ENCODE measurements around the gene PDE1C.

The PDE1C gene

DNA sequence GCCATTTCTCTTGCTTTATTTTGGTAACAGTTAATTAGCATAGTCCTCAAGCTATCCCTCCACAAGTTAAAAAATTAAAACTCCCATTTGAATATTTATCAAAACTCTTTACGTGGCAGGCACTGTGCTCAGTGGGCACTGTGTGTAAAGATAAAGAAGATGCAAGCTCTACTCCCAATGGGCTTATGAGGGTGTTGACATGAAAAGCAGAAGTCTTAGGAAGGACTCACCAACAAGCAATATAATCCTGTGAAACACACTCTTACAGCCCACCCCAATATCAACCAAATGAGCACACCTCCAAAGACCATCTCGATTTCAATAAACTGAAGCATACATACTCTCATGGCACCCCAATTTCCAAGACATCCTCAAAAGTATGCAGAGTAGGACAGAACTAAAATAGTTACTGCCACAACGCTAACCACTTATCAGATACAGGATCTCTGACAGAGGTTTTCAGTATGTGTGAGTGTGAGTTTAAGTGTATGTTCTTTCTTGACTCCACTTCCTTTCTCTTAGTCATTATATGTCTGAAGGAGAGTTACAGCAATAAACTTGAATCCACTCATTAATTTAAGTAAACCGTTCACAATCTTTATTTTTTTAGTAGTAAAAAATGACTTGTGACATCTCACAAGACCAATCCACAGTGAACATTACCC, 120.0 kb downstream of the PDE1C start:
- H3K4me3 ChIP-seq (ENCODE audit: low read depth, low read length) = no peak overlapping the region
- TF ChIP-seq, protein P1, sequence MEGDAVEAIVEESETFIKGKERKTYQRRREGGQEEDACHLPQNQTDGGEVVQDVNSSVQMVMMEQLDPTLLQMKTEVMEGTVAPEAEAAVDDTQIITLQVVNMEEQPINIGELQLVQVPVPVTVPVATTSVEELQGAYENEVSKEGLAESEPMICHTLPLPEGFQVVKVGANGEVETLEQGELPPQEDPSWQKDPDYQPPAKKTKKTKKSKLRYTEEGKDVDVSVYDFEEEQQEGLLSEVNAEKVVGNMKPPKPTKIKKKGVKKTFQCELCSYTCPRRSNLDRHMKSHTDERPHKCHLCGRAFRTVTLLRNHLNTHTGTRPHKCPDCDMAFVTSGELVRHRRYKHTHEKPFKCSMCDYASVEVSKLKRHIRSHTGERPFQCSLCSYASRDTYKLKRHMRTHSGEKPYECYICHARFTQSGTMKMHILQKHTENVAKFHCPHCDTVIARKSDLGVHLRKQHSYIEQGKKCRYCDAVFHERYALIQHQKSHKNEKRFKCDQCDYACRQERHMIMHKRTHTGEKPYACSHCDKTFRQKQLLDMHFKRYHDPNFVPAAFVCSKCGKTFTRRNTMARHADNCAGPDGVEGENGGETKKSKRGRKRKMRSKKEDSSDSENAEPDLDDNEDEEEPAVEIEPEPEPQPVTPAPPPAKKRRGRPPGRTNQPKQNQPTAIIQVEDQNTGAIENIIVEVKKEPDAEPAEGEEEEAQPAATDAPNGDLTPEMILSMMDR (IDR thresholded peaks at IDR 0.05; ENCODE audit: low read depth, low read length) = no peak

DNA sequence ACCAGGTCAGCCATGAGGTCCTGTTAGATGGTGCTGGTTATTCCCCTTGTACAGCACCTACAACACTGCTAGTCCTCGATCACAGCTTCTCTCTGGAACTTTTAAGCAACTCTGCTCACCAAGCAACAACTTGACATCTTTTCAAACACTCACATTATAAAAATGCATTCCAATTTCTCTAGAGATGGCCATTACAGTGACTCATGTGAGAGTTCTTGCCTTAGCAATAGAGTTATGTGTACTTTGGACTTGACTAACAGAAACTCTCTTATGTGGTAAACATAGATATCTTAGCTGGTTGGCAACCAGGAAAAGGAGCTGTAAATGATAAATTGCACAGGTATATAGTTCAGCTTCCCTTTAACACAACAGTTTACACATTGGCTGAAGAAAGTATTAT, 122.2 kb downstream of the PDE1C start:
- TF ChIP-seq, protein P1 (IDR thresholded peaks at IDR 0.05; ENCODE audit: low read depth, low read length) = no peak
- H3K4me3 ChIP-seq (ENCODE audit: low read depth, low read length) = no peak overlapping the region

DNA sequence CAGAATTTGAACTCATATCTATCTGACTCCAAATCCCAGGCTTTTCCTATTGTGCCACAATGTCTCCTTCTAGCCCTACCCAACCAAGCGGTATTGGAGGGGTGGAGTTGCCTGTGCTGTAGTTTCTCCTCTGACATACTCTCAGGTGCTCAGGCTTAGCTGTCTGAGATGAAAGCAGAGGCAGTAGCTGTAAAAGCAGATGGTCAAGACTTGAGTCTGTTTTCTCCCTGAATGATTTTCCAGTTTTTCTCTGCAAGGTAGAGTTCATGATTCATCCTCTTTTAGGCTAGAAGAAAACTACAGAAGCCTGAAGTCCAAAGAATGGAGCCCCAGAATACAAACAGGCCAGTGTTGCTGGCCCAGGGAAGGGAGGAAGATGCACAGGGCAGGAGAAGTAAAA, 130.0 kb downstream of the PDE1C start:
- H3K4me3 ChIP-seq (ENCODE audit: low read depth, low read length) = no peak overlapping the region
- TF ChIP-seq, protein P1 (IDR thresholded peaks at IDR 0.05; ENCODE audit: low read depth, low read length) = no peak

DNA sequence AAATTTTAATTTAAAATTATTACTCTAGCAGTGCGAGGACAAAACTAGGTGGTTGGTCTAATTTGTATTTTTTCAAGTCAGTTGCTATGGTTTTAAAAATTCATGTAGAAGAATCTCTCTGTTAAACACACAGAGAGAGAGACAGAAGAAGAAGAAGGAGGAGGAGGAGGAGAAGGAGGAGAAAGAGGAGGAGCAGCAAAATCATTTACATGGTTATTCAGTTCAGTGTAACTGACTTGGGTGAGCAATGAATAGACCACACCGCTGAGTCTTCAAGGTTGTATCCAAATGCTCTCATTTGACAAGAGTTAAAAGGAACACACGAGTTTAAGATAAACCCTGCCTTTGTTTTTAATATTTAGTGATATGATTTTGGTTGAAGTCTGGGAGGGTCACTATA, 131.1 kb downstream of the PDE1C start:
- TF ChIP-seq, protein P1 (IDR thresholded peaks at IDR 0.05; ENCODE audit: low read depth, low read length) = no peak
- H3K4me3 ChIP-seq (ENCODE audit: low read depth, low read length) = no peak overlapping the region

DNA sequence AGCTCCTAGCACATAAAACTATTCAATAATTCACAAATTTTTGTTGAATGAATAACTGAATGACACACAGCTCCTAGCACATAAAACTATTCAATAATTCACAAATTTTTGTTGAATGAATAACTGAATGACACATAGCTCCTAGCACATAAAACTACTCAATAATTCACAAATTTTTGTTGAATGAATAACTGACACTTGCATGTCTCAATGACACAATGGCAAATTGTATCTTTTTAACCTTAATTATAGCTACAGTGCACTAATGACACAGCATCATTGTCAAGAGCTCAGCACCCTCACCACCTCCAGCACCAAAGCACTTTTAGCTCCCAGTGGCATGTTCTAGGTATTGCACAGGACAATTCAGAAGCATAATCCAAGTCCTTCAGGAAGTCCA, 131.6 kb downstream of the PDE1C start:
- TF ChIP-seq, protein P1 (IDR thresholded peaks at IDR 0.05; ENCODE audit: low read depth, low read length) = no peak
- H3K4me3 ChIP-seq (ENCODE audit: low read depth, low read length) = no peak overlapping the region

DNA sequence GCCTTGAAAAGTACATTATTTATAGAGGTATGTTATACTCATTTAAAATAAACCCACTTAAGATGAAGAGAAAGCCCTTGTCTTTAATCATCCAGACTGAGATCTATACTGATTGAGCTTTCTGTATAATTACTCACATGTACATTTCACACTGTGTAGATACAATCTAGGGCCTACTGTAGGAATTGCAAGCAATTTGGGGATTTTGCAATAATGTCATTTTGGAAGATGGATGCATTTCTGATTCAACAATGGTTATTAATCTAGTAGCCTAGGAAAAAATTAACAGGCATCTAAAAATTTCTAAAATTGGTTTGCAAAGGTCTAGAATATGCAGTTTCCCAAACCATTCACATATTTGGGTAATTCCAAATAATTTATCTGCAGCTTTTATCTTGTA, 132.2 kb downstream of the PDE1C start:
- TF ChIP-seq, protein P1 (IDR thresholded peaks at IDR 0.05; ENCODE audit: low read depth, low read length) = no peak
- H3K4me3 ChIP-seq (ENCODE audit: low read depth, low read length) = no peak overlapping the region

DNA sequence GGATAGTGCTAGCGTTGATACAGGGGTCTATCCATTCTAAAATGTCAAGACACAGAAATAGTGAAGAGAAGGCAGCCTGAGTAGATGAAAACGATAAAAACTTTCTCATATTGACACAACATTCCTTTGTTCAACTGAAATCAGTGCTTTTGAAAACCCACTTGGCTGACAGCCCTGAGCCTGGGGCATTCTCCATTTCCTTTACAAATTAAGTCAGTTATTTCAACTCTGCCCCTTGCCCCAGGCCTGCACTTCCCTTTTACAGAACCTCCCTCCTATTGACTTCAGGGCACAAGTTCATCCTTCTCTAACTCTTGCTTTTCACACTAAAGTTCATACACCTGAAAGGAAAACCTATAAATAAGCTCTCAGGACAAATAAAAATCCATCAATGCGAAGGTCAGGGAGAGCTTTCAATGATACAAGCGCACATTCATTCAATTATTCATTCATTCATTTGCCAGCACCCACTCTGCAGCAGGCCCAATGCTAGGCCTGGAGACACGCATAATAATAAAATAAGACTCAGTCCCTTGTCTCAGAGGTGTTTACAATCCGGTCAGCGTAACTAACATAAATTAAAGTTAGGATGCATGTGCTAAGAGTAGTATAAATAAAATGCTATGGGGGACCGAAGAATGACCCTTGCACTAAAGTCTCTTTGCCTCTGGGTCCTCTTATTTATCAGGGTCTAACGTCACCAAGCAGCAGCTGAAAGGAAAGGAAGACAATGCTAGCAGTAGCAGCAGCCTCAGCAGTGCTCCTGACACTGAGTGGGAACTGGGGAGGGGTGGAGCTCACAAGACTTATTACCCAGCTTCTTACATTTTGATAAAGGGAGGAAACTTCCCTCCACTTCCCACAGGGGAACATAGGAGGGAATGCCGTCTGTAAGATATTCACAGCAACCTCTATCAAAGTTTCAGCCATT, 134.8 kb downstream of the PDE1C start:
- TF ChIP-seq, protein P1 (IDR thresholded peaks at IDR 0.05; ENCODE audit: low read depth, low read length) = no peak
- no peak overlapping the region for H3K4me3 ChIP-seq (ENCODE audit: low read depth, low read length)
